Osteoblast (primary cell): ENCODE measurements around the gene RANGAP1. TPM values are rescaled to one million over a fixed set of nuclear protein-coding genes. Genes with fewer than 3 reads are reported as not detected.

Experiments
- DNase-seq: peaks from one replicate; pipeline ENCODE4 v3.0.0; 2011; ENCODE audit warnings: low spot score, mixed read lengths; ENCODE audit not compliant: insufficient read length; ENCODE audit errors: missing footprints
- H2AFZ ChIP-seq: 2 replicates; pipeline ENCODE4 v1.6.0; 2011; ENCODE audit warnings: mild to moderate bottlenecking, low read length
- H3K27ac ChIP-seq: 2 replicates; pipeline ENCODE4 v1.5.1; 2011; ENCODE audit warnings: mild to moderate bottlenecking, low read depth, low read length, moderate library complexity
- H3K27me3 ChIP-seq: 2 replicates; pipeline ENCODE4 v1.6.0; 2012; ENCODE audit warnings: mild to moderate bottlenecking, control low read depth, inconsistent platforms, low read length, moderate library complexity; ENCODE audit not compliant: insufficient read depth
- H3K36me3 ChIP-seq: 2 replicates; pipeline ENCODE4 v1.5.1; 2011; ENCODE audit warnings: mild to moderate bottlenecking, low read length, control low read depth, moderate library complexity; ENCODE audit not compliant: insufficient read depth
- H3K4me1 ChIP-seq: 2 replicates; pipeline ENCODE4 v1.5.1; 2011; ENCODE audit warnings: mild to moderate bottlenecking, low read length, control low read depth, moderate library complexity; ENCODE audit not compliant: insufficient read depth
- H3K4me2 ChIP-seq: 2 replicates; pipeline ENCODE4 v1.6.0; 2011; ENCODE audit warnings: mild to moderate bottlenecking, low read length; ENCODE audit not compliant: insufficient read depth
- H3K4me3 ChIP-seq: fragments of 200-600 bp; sonication (generic); 3 replicates; pipeline ENCODE4 v1.5.1; 2012; ENCODE audit warnings: mild to moderate bottlenecking, low read length, inconsistent platforms; ENCODE audit not compliant: insufficient read depth
- H3K79me2 ChIP-seq: 2 replicates; pipeline ENCODE4 v1.6.0; 2012; ENCODE audit warnings: mild to moderate bottlenecking, low read length, control low read depth, inconsistent platforms; ENCODE audit not compliant: insufficient read depth
- H3K9me3 ChIP-seq: 2 replicates; pipeline ENCODE4 v1.5.1; 2011; ENCODE audit warnings: low read depth, low read length, control low read depth
- H4K20me1 ChIP-seq: 2 replicates; pipeline ENCODE4 v1.6.0; 2012; ENCODE audit warnings: mild to moderate bottlenecking, low read length, control low read depth; ENCODE audit not compliant: insufficient read depth
- total RNA-seq: library from RNA; depleted of rRNA; stranded (reverse); fragments of >200 nt; gene quantifications from 2 replicates; pipeline ENCODE4 v1.2.3, GENCODE V29; 2012
- TF ChIP-seq, protein P1 (sequence below): IDR thresholded peaks from 2 replicates; pipeline ENCODE4 v1.5.1; 2011; ENCODE audit warnings: mild to moderate bottlenecking, low read depth, low read length, moderate library complexity; ENCODE audit errors: extremely low read depth

Gene RANGAP1
- total RNA-seq, 1 donor, result 31.8 TPM

DNA sequence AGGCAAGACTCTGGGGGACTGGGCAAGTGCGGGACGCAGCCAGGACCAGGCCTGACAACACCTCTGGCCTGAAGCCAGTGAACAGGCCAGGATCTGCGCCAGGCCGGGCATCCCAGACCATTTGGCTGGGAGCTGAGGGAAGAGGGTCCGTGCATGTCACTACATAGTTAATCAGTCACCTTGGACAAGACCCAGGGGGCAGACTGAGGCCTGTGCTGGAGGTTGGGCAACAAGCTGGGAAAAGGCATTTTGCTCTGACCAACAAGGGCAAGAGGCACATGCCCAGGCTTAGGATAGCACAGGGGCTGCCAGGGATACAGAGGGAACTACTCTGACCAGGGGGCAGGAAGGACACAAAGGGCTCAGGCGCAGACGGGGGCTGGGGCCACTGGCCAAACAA is 38.3 kb downstream of the RANGAP1 start:
- TF ChIP-seq, protein P1, sequence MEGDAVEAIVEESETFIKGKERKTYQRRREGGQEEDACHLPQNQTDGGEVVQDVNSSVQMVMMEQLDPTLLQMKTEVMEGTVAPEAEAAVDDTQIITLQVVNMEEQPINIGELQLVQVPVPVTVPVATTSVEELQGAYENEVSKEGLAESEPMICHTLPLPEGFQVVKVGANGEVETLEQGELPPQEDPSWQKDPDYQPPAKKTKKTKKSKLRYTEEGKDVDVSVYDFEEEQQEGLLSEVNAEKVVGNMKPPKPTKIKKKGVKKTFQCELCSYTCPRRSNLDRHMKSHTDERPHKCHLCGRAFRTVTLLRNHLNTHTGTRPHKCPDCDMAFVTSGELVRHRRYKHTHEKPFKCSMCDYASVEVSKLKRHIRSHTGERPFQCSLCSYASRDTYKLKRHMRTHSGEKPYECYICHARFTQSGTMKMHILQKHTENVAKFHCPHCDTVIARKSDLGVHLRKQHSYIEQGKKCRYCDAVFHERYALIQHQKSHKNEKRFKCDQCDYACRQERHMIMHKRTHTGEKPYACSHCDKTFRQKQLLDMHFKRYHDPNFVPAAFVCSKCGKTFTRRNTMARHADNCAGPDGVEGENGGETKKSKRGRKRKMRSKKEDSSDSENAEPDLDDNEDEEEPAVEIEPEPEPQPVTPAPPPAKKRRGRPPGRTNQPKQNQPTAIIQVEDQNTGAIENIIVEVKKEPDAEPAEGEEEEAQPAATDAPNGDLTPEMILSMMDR, result no peak
- DNase-seq, result no peak
- Histone ChIP-seq H3K4me3 (no peak overlapping the region), H3K4me1 (no peaks in the 10 kb centered on the region), H4K20me1 (peaks cover 14% of the 10 kb centered on the region), H3K36me3 (peaks cover 65% of the 10 kb centered on the region), H2AFZ (no peak overlapping the region), H3K27me3 (no peaks in the 10 kb centered on the region), H3K27ac (no peak overlapping the region), H3K9me3 (no peaks in the 10 kb centered on the region), H3K79me2 (no peaks in the 10 kb centered on the region), H3K4me2 (no peak overlapping the region)

DNA sequence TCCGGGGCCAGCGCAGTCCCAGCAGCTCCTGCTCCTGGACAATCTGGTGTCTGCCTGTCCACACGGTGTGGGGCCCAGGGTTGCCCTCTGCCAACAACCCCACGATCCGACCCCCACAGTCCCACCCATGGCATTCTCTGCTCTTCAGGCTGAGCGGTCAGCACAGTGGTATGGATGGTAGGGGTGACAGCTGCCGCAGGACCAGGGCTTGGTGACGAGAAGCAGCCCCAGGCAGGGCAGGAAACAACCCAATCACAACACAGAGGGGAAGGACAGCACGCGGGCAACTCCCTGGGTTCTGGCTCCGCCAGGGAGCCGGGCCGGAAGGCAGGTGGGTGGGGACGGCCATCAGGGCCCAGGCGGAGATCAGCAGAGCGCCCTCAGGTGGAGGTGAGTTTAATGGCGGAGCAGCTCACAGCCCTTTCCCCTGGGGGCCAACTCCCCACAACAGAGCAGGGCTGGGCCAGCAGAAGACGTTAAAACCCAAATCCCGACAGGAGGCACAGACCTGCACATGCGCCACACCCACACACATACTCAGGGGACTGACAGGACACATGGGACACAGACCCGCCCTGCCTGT is 40.0 kb downstream of the RANGAP1 start:
- Histone ChIP-seq H4K20me1 (peaks cover 12% of the 10 kb centered on the region), H3K27ac (no peak overlapping the region), H3K27me3 (no peaks in the 10 kb centered on the region), H3K4me1 (no peaks in the 10 kb centered on the region), H2AFZ (no peak overlapping the region), H3K36me3 (peaks cover 53% of the 10 kb centered on the region), H3K4me2 (no peak overlapping the region), H3K4me3 (no peak overlapping the region), H3K79me2 (no peaks in the 10 kb centered on the region), H3K9me3 (no peaks in the 10 kb centered on the region)
- TF ChIP-seq, protein P1, result no peak
- DNase-seq, result no peak

DNA sequence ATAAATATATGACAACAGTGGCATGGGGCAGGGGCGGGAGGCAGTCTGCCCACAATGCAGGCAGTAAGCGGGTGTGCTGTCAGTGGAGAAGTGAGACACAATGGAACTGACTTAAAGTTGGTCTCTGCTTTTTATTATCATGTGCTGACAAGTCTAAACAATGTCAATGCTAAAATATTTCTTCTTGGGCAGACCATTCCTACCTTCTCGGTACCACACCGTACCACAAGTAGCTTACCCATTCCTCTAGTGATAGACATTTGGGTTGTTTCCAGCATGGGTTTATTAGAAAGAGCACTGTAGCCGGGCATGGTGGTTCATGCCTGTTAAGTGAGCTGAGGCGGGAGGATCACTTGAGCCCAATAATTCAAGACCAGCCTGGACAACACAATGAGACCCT is 42.6 kb downstream of the RANGAP1 start:
- no peaks in the 10 kb centered on the region for H3K27me3 ChIP-seq
- no peaks in the 10 kb centered on the region for H3K4me1 ChIP-seq
- no peak overlapping the region for H3K27ac ChIP-seq
- no peak overlapping the region for H3K4me3 ChIP-seq
- no peaks in the 10 kb centered on the region for H3K79me2 ChIP-seq
- peaks cover 6% of the 10 kb centered on the region for H4K20me1 ChIP-seq
- H3K36me3 ChIP-seq, result peaks cover 28% of the 10 kb centered on the region
- H2AFZ ChIP-seq, result no peak overlapping the region
- TF ChIP-seq, protein P1, result no peak
- H3K4me2 ChIP-seq, result no peak overlapping the region
- H3K9me3 ChIP-seq, result no peaks in the 10 kb centered on the region
- no peak for DNase-seq

DNA sequence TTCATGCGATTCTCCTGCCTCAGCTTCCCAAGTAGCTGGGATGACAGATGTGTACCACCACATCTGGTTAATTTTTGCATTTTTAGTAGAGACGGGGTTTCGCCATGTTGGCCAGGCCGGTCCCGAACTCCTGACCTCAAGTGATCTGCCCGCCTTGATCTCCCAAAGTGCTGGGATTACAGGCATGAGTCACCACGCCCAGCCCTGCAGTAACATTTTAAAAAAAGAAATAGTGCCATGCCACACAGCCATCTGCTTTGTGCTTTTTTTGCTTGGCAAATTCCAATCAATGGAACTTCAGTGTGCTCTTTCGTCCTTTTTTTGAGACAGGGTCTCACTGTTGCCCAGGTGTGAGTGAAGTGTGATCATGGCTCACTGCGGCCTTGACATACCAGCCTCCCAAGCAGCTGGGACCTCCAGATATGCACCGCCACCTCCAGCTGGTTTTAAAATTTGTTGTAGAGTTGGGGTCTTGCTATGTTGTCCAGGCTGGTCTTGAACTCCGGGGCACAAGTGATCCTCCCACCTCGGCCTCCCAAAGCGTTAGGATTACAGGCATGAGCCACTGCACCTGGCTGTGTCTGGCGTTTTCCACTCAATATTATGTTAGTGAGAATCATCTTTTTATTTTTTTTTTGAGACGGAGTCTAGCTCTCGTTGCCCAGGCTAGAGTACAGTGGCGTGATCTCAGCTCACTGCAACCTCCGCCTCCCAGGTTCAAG is 43.4 kb downstream of the RANGAP1 start:
- Histone ChIP-seq H2AFZ (no peak overlapping the region), H3K4me1 (no peaks in the 10 kb centered on the region), H4K20me1 (peaks cover 3% of the 10 kb centered on the region), H3K36me3 (peaks cover 20% of the 10 kb centered on the region), H3K27ac (no peak overlapping the region), H3K27me3 (no peaks in the 10 kb centered on the region), H3K79me2 (no peaks in the 10 kb centered on the region), H3K9me3 (no peaks in the 10 kb centered on the region), H3K4me2 (no peak overlapping the region), H3K4me3 (no peak overlapping the region)
- no peak for DNase-seq
- TF ChIP-seq, protein P1, result no peak
